ENCODE data around the gene NFKBIE.

The NFKBIE gene

DNA sequence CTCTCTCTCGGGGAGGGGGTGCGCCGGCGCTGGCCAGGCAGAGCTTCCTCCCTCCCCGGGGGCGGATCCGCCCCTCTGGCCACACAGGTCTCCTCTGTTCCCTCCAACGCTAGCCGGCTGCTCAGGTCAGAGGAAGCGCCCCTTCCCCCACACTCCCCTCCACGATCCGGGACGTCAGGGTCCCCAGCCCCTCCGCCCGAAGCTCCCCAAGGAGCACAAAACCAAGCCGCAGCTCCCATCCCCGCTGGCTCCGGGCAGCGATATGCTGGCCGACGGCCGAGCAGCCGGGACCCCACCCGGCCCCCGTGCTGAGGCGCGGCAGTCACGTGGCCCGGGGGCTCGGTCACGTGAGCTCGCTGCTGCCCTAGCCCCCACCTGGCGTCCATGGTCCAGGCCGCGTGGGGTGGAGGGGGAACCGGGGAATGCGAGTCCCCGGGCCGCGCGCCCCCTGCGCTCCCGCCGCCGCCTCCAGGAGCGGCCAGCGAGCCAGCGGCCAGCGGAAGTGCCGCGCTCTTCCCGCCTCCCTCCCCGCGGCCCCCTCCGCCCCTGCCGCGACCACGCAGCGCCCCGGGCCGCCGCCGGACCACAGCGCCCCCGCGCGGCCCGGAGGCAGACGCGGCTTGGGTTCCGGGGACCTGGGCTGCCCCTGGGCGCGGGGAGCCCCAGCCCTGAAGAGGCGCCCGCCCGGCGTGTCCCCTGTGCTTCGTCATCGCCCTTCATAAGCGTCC lies 8.2 kb downstream of the NFKBIE start, which contains the start of gene SLC35B2:
Gene SLC35B2, minus strand, starts transcription at position 504 of the 728 bp plus-strand sequence. Its CDS starts 118 bp downstream, at position 386.
- DNase-seq: no peak

DNA sequence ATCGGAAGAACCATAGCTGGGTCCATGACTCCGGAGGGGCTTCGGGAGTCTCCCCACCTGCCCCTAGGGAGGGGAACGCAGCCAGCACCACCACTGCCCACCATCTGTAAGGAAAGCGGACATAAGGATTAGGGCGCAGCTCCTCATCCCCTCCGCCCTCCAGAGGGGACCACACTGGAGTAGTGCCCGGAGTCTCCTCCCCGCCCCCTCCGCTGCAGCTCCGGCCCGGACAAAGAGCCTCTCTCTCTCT lies 8.7 kb downstream of the NFKBIE start:
- no peak for DNase-seq

DNA sequence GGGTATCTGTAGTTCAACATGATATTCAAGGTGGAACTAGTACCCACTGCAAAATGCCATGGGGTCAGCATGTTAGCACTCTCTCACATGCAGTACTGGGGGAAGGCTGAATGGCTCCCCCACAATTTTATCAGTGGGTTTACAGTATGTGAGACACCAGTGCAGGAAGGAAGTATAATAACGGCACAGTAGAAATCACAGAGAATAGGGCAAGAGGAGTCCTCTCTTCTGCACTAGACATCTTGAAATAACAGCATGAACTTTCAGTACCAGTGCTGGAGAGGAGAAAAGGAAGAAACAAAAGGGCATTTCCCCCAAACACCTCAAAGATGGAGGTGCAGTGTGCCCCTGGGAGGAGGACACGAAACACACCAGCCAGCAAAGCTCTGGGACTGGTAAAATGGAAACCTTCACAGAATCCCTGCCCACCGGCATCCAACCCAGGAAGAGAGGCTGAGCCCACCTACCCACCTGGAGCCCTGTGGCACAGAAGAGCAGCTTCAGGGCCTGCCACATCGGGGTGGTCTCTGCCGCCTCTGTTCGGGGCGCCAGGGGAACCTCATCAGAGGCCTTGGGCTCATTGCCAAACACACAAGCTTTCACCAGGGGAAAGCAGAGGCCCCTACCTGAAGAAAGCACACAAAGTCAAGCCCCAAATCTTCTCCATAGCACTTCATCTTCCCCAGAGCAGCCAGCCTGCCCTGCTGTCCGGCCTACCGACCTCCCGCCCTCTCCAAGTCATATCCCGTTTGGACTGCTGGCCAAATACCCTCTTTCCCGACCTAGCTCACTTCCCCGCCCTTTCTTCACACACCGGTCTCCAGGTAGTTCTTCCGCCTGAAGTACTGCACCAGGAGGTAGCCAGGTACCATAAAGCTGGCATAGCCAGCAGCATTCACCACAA lies 9.2 kb downstream of the NFKBIE start:
- no peak for DNase-seq

DNA sequence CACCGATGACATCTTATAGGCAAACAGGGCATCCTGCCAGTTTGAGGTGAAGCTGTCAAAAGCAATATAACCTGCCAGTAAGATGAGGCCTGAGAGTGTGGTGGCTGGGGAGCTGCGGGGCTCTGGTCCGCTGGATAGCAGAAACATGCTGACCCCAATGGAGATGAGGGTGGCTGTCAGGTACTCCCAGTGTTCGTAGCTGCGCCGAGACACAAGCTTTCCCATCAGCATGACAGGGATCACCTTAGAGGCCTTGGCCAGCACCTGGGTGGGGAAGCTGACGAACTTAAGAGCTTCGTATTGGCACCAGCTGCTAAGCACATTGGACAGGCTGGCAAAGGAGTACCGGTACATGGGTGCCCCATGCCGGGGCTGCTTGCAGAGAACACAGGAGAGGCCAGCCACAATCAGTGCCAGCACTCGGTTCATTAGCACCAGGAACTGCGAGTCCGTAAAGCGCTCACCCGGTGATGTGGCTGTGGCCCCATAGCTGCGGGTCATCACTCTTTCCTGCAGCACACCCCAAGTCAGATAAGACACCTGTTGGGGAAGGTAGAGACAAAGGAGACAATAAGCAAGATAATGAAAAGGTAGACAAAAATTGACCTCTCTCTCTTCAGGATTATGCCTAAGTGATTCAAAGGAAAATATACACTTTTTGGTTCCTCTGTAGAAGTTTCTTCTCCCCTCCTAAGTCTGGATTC lies 10.1 kb downstream of the NFKBIE start:
- DNase-seq: no peak

DNA sequence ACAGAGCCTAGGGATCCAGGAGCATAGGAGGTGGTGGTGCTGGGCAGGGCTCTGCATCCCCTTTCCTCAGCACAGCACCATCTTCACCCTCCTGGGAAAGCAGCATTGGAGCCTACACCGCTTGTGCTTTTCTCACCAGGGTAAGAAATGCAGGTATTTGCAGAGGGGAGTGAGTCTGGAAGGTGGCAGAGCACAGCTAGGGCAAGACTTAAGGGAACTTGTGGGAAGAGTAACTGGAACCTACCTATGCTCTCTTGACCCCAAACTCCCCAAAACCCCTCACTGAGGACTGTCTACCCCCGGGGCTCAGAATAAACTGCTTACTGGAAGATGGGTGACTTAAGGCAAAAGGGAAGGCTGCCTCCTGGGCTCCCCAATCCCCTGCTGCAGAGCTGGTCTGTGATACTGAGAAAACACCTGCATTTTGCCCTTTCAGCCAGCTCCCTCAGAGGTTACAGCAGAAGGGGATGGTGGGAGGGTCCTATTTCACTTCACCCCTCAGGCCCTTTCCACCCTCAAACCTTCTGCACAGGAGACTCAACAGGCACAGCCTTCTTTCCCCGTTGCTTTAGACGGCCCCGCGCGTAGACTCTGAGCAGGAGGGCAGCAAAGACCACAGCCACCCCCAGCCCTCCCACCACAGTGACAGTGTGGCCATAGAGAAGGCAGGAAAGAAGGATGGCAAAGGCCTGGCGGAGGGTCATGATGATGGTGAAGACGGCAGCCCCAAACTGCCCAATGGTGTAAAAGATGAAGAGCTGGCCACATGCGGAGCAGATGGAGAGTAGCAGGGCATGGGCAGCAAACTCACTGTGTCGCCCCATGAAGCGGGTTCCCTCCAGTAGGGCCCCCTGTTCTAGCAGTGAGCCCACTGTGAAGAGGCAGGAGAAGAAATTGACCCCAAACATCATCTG lies 10.9 kb downstream of the NFKBIE start:
- no peak for DNase-seq

DNA sequence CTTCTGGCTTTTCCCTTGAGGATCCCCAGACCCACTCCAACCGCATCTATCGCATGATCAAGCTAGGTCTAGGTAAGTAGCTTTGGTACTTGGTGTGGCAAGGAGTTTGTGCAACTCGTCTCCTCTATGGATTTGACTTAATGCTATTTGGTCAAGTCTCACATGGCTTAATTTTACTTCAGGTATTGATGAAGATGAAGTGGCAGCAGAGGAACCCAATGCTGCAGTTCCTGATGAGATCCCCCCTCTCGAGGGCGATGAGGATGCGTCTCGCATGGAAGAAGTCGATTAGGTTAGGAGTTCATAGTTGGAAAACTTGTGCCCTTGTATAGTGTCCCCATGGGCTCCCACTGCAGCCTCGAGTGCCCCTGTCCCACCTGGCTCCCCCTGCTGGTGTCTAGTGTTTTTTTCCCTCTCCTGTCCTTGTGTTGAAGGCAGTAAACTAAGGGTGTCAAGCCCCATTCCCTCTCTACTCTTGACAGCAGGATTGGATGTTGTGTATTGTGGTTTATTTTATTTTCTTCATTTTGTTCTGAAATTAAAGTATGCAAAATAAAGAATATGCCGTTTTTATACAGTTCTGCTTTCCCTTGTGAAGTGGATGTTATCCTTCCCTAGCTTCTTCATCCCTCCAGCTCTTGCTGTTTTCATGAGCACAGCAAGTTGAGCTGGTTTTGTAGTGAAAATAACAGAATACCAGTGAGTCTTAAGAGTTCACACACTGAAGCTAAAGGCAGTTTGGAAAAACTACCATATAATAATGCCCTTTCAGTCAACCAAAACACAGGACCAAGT lies 11.8 kb downstream of the NFKBIE start:
- DNase-seq: no peak

DNA sequence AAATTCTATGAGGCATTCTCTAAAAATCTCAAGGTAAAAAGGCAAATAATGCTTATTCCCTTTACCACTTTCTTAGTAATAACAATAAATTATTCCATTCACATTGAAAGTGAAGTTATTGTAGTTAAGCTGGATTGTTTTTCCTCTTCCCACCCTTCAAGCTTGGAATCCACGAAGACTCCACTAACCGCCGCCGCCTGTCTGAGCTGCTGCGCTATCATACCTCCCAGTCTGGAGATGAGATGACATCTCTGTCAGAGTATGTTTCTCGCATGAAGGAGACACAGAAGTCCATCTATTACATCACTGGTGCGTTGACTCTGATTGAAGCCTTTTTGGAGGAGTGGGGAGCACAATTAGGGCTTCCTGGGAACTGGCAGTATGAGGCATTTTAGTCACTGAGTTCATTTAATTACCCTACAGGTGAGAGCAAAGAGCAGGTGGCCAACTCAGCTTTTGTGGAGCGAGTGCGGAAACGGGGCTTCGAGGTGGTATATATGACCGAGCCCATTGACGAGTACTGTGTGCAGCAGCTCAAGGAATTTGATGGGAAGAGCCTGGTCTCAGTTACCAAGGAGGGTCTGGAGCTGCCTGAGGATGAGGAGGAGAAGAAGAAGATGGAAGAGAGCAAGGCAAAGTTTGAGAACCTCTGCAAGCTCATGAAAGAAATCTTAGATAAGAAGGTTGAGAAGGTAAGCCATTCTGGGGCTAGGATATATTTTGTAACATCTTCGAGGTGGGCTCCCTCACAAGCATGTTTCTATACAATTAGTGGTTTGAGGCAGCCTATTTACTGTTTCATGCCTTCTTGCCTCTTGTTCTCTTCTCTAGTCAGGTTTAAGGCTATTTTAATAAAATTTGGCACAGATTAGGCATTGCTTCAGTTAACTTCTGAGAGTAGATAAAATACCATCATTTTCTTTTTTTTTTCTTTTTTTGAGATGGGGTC lies 13.5 kb downstream of the NFKBIE start:
- DNase-seq: no peak

DNA sequence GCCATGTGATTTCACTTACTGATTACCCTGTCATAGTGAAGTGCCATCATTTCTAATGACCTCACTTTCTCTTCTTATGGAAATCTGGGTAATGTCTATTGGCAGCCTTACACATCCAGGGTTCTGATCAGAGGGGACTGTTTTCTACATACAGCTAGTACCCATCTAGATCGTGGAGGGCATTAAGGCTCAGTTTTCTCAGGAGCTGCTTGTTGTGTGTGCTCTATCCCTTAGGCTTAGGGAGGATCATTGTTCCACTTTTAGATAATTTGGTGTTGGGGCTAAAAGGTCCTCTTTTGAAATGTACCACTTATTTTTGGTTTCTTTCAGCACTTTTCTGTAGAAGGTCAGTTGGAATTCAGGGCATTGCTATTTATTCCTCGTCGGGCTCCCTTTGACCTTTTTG lies 14.6 kb downstream of the NFKBIE start:
- no peak for DNase-seq

DNA sequence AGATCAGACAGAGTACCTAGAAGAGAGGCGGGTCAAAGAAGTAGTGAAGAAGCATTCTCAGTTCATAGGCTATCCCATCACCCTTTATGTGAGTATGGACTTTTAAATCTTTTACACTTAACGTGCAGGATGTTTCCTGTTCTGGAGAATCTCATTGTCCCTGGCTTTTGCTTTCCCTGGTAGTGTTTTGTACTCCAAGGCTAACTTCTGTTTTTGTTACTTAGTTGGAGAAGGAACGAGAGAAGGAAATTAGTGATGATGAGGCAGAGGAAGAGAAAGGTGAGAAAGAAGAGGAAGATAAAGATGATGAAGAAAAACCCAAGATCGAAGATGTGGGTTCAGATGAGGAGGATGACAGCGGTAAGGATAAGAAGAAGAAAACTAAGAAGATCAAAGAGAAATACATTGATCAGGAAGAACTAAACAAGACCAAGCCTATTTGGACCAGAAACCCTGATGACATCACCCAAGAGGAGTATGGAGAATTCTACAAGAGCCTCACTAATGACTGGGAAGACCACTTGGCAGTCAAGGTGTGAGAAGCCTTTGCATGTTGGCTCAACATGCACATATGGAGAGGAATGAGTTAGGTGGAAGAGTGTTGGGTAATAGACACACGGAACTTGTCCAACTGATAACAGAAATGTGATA lies 15.2 kb downstream of the NFKBIE start:
- DNase-seq: no peak

DNA sequence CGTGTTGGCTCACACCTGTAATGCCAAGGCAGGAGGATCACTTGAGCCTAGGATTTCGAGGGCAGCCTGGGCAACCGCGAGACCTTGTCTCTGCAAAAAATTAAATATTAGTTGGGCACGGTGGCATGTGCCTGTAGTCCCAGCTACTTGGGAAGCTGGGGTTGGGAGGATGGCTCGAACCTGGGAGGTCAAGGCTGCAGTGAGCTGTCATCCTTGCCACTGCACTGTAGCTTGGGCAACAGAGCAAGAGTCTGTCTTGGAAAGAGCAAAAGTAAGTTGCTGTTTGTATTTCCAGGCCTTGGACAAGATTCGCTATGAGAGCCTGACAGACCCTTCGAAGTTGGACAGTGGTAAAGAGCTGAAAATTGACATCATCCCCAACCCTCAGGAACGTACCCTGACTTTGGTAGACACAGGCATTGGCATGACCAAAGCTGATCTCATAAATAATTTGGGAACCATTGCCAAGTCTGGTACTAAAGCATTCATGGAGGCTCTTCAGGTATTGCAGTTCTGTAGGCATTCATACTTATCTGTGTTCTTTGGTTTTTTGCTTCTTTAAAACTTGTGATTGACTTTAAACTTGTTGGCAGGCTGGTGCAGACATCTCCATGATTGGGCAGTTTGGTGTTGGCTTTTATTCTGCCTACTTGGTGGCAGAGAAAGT lies 16.1 kb downstream of the NFKBIE start:
- no peak for DNase-seq

DNA sequence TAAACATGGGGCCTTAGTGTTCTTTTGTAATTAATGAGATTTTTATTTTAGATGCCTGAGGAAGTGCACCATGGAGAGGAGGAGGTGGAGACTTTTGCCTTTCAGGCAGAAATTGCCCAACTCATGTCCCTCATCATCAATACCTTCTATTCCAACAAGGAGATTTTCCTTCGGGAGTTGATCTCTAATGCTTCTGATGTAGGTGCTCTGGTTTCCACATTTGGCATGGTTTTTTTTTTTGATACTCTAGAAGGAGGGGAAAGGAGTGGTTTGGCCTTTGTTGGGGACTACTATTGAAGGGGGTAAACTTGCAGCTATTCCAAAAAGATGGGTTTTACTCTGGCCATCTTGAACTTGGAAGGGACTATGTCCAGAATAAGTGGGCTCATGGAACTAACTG lies 16.8 kb downstream of the NFKBIE start:
- no peak for DNase-seq

DNA sequence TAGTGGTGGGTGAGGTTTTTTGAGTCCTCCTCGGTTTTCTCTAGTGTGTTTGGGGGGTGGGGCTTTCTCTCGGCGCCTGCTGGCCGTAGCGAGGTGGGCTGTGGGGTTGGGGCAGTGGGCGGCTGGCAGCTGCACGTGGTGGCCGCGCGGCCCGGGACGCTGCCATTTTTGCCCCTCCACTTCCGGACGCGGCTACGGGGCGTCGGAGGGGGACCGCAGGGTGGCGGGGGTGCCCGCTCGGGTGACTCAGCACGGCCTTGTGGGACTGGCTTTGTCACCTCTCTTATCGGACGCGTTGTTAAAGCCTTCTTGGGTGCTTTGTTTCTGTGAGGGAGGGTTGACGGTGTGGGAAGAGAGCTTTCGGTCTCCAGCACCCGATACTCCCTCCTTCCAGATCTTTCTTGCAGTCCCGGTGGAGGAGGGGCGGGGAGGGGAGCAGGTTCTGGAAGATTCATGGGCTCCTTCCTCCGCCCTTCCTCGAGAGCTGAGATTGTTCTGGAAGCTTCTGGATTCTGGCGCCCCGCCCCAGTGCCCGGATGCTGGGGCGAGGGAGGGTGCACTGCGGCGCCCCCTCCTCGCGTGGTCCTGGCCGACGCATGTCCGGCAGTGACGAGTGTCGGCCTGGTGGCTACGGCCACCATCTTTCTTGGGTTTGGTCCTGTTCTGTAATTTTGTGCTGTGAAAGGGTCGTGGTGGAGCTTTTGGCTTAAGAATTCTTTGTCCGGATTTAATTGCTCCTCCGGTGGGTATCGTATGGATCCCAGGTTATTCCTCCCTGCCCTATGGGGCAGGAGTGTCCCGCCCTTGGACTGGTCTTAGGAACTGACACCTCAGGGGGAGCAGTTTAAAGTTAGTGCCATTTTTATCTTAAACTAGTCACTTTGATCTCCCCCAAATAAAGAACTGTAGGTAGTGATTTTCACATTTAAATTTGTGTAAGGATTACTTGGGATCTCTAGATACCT lies 17.7 kb downstream of the NFKBIE start:
- no peak for DNase-seq

DNA sequence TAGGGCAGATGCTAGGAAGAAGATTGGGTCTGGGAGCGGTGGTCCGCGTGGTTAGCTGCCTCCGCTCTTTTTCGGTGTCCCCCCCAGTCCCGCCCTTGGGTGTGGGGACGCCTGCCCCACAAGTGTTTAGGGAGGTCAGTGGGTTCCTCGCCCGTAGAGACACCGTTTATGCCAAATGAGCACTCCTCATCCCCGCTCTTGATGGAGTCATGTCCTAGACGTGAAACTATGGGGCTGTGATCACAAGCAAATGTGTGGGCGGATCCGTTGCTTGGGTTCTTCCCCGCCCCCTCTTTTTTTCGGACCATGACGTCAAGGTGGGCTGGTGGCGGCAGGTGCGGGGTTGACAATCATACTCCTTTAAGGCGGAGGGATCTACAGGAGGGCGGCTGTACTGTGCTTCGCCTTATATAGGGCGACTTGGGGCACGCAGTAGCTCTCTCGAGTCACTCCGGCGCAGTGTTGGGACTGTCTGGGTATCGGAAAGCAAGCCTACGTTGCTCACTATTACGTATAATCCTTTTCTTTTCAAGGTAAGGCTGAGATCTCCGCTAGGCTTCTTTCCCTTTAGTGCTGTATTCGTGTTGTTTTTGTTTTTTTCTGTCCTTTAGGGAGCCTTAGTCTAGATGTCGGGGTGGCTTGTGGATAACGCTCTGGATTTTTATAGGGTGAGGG lies 18.6 kb downstream of the NFKBIE start, which contains the start of gene HSP90AB1:
Gene HSP90AB1, plus strand, starts transcription at position 439 of the 675 bp plus-strand sequence. CDS start 1,529 bp downstream, outside the sequence.
- peak; percentile 96 for DNase-seq

DNA sequence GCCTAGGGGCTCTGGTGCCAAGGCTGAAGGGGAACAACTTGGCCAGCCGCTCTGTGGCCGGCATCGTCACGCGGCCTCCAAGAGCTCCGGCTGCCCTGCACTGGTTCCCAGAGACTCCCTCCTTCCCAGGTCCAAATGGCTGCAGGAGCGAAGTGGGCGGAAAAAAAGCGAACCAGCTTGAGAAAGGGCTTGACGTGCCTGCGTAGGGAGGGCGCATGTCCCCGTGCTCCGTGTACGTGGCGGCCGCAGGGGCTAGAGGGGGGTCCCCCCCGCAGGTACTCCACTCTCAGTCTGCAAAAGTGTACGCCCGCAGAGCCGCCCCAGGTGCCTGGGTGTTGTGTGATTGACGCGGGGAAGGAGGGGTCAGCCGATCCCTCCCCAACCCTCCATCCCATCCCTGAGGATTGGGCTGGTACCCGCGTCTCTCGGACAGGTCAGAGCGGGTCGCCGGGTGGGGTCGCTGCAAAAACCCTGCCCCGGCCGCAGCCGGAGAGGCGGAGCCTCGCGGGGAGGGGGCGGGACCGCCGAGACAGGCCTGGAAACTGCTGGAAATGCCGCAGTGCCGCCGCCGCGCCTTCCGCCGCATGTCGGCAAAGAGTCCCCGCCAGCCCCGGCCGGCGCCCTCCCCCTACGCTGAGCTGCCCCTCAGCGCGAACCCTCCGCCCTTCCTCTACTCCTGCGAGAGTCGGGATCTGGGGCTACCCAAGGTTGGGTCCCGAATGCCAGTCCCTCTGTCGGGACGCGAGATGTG lies 19.3 kb downstream of the NFKBIE start:
- DNase-seq: no peak

DNA sequence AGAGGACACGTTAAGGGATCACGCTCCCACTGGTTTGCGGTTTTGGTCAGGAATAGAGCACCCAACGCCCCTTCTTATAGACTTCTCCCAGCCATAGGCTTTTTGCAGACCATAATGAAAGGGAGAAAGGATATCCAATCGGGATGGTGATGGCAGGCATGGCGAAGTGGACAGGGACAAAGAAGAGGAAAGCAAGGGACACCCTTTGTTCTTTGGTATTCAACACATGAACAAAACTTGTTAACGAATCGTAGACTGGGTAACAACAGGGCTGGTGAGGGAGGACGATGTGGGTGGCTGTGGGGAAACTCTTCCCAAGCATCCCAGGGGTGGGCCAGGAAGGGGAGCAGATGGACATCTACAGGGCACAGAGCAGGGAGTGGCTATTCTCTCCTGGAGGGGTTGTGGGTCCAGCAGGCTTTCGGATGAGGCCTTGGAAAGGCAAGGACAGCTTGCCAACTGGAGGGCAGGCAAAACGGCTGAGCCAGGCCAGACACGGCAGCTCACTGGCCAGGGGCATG lies 19.9 kb downstream of the NFKBIE start:
- DNase-seq: no peak

DNA sequence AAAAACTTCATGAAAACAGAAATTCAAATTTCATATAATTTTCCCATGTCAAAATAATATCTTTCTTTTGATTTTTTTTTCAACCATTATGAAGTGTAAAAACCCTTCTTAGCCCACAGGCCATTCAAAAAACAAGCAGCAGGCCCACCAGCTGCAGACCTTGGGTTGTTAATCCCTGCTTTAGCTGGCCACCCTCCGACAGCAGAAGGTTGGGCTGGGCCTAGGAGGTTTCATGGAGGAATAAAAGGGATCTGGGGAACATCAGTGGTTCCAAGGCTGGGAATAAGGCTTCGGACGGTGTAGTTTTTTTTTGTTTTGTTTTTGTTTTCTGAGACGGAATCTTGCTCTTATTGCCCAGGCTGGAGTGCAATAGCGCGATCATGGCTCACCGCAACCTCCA lies 22.0 kb downstream of the NFKBIE start:
- DNase-seq: no peak
